Measurements from ENCODE around the gene MIEN1. TPM values are rescaled to one million over a fixed set of nuclear protein-coding genes. Genes with fewer than 3 reads are reported as not detected.
"Not testable (repeated sequence)": the region's sequence is repeated elsewhere in the genome, so short reads cannot be mapped to it uniquely, and the experiment has no call there.

Gene MIEN1
- total RNA-seq, 2 donors from 2014 or later = 46.5 to 119 TPM

DNA sequence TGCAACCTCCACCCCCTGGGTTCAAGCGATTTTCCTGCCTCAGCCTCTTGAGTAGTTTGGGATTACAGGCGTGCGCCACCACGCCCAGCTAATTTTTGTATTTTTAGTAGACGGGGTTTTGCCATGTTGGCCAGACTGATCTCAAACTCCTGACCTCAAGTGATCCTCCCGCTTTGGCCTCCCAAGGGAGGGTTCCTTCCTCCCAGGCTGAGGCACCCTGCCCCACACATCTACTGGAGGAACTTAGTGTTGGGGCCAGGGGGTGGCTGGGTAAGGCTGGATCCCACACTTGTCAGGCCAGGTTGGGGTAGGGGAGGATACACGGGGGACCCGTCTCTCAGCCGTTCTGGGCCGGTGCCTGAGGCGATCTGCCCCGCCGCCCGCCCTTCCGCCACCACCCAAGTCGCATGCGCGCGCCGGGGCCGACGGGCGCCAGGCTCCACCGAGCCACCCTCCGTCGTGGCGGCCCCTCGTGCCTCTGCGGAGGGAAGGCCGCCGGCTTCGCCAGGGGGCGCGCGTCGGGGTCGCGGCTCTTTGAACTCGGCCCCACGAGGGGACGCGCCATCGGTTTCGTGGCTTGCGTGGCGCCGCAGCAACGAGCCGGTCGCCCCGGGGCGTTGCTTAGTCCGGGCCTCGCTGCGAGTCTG lies 23.3 kb upstream of the MIEN1 start:
- no peaks in the 10 kb centered on the region for H3K36me3 ChIP-seq
- WGBS = 11% methylated on average over 42 of the region's 55 CpGs
- TF ChIP-seq POLR2A (IDR thresholded peaks at IDR 0.05) (peak; percentile 34), POLR2AphosphoS5 (IDR thresholded peaks at IDR 0.05) (no peak)
- no peaks in the 10 kb centered on the region for H3K9me3 ChIP-seq
- H3K4me3 ChIP-seq = peak overlapping the region; percentile 61
- intact Hi-C loops (cut with DNase I) = loop anchor here (2.0 kb wide), 1 partner anchor 131 kb away; no protein-coding TSS in a partner anchor
- no peaks in the 10 kb centered on the region for H3K27me3 ChIP-seq (replicated peaks; ENCODE audit: insufficient read depth)
- no peaks in the 10 kb centered on the region for H3K4me1 ChIP-seq (replicated peaks)
- peak; percentile 27 for DNase-seq (ENCODE audit: low spot score)
- H3K27ac ChIP-seq = peak overlapping the region; percentile 85 to 88

- 81% methylated on average over 13 of the region's 13 CpGs for WGBS
- TF ChIP-seq, protein P1, sequence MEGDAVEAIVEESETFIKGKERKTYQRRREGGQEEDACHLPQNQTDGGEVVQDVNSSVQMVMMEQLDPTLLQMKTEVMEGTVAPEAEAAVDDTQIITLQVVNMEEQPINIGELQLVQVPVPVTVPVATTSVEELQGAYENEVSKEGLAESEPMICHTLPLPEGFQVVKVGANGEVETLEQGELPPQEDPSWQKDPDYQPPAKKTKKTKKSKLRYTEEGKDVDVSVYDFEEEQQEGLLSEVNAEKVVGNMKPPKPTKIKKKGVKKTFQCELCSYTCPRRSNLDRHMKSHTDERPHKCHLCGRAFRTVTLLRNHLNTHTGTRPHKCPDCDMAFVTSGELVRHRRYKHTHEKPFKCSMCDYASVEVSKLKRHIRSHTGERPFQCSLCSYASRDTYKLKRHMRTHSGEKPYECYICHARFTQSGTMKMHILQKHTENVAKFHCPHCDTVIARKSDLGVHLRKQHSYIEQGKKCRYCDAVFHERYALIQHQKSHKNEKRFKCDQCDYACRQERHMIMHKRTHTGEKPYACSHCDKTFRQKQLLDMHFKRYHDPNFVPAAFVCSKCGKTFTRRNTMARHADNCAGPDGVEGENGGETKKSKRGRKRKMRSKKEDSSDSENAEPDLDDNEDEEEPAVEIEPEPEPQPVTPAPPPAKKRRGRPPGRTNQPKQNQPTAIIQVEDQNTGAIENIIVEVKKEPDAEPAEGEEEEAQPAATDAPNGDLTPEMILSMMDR (IDR thresholded peaks at IDR 0.05) = no peak
- no peak for TF ChIP-seq POLR2A (IDR thresholded peaks at IDR 0.05)
- TF ChIP-seq POLR2AphosphoS5 (IDR thresholded peaks at IDR 0.05) = no peak
These were observed 22.0 kb upstream of the MIEN1 start for GRCh38 chr17:39752241-39752881.

DNA sequence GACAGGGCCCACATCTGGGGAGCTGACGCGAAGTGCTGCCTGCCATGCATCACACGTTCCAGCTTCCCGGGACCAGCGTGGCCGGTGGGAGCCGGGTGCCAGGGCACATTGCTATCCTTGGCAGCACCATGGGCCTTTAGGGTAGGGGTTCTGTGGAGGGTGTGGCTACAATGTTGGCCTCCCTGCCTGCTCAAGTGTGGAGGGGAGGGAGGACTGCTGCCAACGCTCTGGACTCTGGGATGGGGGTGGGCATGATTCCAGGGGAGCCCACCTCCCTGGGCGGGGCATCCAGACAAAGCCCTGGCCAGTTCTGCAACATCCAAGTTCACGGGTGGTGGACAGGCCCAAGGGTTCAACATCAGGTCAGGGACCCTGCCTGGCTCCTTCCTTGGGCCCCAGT lies 21.3 kb upstream of the MIEN1 start:
- DNase-seq (ENCODE audit: low spot score) = no peak
- Histone ChIP-seq H3K9me3 (no peaks in the 10 kb centered on the region), H3K27ac (no peak overlapping the region), H3K4me1 (replicated peaks) (no peaks in the 10 kb centered on the region), H3K4me3 (no peak overlapping the region), H3K27me3 (replicated peaks; ENCODE audit: insufficient read depth) (no peaks in the 10 kb centered on the region), H3K36me3 (no peaks in the 10 kb centered on the region)
- intact Hi-C loops (cut with DNase I) = no loop called here
- WGBS = 47% methylated on average over 10 of the region's 10 CpGs
- TF ChIP-seq POLR2AphosphoS5 (IDR thresholded peaks at IDR 0.05) (no peak), POLR2A (IDR thresholded peaks at IDR 0.05) (no peak)
- TF ChIP-seq, protein P1 (IDR thresholded peaks at IDR 0.05) = no peak

More at GRCh38 chr17:39752241-39752881, 22.0 kb upstream of the MIEN1 start:
- intact Hi-C loops (cut with DNase I) = no loop called here
- no peaks in the 10 kb centered on the region for H3K27me3 ChIP-seq (replicated peaks; ENCODE audit: insufficient read depth)
- H3K36me3 ChIP-seq = no peaks in the 10 kb centered on the region
- H3K4me1 ChIP-seq (replicated peaks) = no peaks in the 10 kb centered on the region
- no peak overlapping the region for H3K27ac ChIP-seq
- no peak for DNase-seq (ENCODE audit: low spot score)
- no peak overlapping the region for H3K4me3 ChIP-seq
- no peaks in the 10 kb centered on the region for H3K9me3 ChIP-seq

DNA sequence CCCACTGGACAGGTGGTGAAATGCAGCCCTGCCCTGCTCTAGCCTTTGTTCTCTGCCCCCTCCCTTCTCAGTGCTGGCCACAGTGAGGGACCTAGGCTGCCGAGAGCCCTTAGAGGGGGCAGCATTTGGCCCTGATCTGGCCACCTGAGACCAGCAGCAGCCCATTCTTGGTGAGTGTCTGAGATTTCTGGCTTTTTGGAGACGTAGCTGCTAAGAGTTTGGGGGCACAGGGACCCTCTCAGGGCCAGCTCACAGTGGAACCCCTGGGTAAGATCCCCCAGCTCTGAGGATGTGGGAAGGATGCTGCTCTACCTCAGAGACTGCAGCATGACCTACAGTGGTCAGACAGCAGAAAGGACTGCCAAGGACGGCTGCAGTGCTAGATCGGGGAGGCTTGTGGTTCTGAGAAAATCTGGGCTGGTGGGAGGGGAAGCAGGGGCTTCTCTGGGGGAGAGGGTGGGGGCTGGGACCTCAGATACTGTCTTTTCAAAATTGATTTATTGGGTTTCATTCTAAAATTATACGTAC lies 20.7 kb upstream of the MIEN1 start:
- H3K36me3 ChIP-seq = no peaks in the 10 kb centered on the region
- DNase-seq (ENCODE audit: low spot score) = no peak
- intact Hi-C loops (cut with DNase I) = no loop called here
- TF ChIP-seq POLR2A (IDR thresholded peaks at IDR 0.05) (no peak), POLR2AphosphoS5 (IDR thresholded peaks at IDR 0.05) (no peak)
- TF ChIP-seq, protein P1 (IDR thresholded peaks at IDR 0.05) = no peak
- no peaks in the 10 kb centered on the region for H3K9me3 ChIP-seq
- no peaks in the 10 kb centered on the region for H3K27me3 ChIP-seq (replicated peaks; ENCODE audit: insufficient read depth)
- H3K27ac ChIP-seq = no peak overlapping the region
- no peak overlapping the region for H3K4me3 ChIP-seq
- 73% methylated on average over 5 of the region's 5 CpGs for WGBS
- H3K4me1 ChIP-seq (replicated peaks) = no peaks in the 10 kb centered on the region

DNA sequence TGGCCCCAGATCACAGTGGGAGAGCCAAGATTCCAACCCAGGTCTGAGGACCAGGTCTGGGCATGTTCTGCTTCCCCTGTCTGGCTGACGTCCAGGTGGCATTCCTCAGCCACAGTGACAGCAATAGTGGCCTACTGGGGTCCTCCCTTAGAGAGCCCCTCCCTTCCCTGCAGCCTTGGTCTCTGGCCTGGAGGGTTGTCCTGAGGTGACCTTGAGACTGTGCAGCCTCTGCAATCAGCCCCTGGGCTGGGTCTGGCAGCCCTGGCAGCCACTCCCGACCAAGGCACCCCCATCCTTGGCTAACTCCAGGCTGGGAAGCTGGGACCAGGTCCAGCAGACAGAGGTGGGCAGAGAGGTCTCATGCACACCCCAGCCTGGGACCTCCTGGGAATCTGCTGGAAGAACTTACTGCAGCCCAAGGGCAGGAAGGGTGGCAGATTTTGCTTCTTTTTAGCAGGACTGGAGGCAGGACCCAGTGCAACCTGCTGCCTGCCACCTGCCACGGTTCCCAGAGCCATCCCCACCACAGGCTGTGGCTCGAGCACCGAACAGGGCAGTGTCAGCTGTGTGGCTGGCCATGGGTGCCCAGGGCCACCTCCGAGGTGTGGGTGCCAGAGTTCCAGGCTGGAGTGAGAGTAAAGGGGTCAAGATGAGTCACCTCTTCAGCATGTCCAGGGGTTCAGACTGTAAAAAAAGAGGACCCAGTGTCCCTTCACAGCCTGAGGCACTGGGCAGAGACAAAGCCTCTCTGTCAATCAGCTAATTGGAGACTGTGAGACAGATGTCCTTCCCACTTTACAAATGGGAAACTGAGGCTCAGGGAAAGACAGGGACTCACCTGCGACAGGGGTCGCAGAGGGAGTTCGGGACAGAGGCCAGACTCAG lies 20.0 kb upstream of the MIEN1 start:
- Histone ChIP-seq H3K4me3 (no peak overlapping the region), H3K27ac (no peak overlapping the region), H3K36me3 (no peaks in the 10 kb centered on the region), H3K27me3 (replicated peaks; ENCODE audit: insufficient read depth) (no peaks in the 10 kb centered on the region), H3K9me3 (no peaks in the 10 kb centered on the region), H3K4me1 (replicated peaks) (no peaks in the 10 kb centered on the region)
- WGBS = 59% methylated on average over 9 of the region's 9 CpGs
- TF ChIP-seq, protein P1 (IDR thresholded peaks at IDR 0.05) = no peak
- no peak for TF ChIP-seq POLR2A (IDR thresholded peaks at IDR 0.05)
- no peak for TF ChIP-seq POLR2AphosphoS5 (IDR thresholded peaks at IDR 0.05)
- intact Hi-C loops (cut with DNase I) = no loop called here
- peak; percentile 38 for DNase-seq (ENCODE audit: low spot score)

GRCh38 chr17:39748444-39749034 lies 18.2 kb upstream of the MIEN1 start:
- H3K27ac ChIP-seq; H3K4me3 ChIP-seq; DNase-seq (ENCODE audit: low spot score); H3K4me1 ChIP-seq (replicated peaks); H3K9me3 ChIP-seq; intact Hi-C loops (cut with DNase I); H3K36me3 ChIP-seq; H3K27me3 ChIP-seq (replicated peaks; ENCODE audit: insufficient read depth): not testable (repeated sequence)
- 93% methylated on average over 8 of the region's 8 CpGs for WGBS

Measured in prostate gland (tissue), 2 donors.